Esophagus squamous epithelium (tissue), 5 donors: ENCODE data around the gene PEDS1. TPM values are rescaled to one million over a fixed set of nuclear protein-coding genes. Genes with fewer than 3 reads are reported as not detected.
"Not testable (repeated sequence)": the region's sequence is repeated elsewhere in the genome, so short reads cannot be mapped to it uniquely, and the experiment has no call there.

ENCODE experiments used
- DNase-seq: peaks from one replicate; lab custom pipeline; 2025; lab: John Stamatoyannopoulos, UW
- H3K27ac ChIP-seq, 4 donors: fragments of 200-600 bp; sonication (generic); one replicate each; pipeline ENCODE4 v1.5.1; 2016 to 2019; ENCODE audit warnings: mild to moderate bottlenecking in 1 of 4
- H3K27me3 ChIP-seq, 4 donors: fragments of 200-600 bp; sonication (generic); 1 replicate in 3 of 4; 2 replicates in 1 of 4; pipeline versions ENCODE4 v1.5.1 to v1.6.0; 2017 to 2021; ENCODE audit warnings: antibody characterized with exemption in 1 of 4
- H3K36me3 ChIP-seq, 3 donors: fragments of 200-600 bp; sonication (generic); one replicate each; pipeline ENCODE4 v1.5.1; 2016 to 2019
- H3K4me1 ChIP-seq, 3 donors: fragments of 200-600 bp; sonication (generic); one replicate each; pipeline ENCODE4 v1.5.1; 2017 to 2019
- H3K4me3 ChIP-seq, 4 donors: fragments of 200-600 bp; sonication (generic); 1 replicate in 3 of 4; 2 replicates in 1 of 4; pipeline ENCODE4 v1.5.1; 2016 to 2019; ENCODE audit warnings: mild to moderate bottlenecking in 2 of 4, moderate library complexity in 1 of 4
- H3K9me3 ChIP-seq, 3 donors: fragments of 200-600 bp; sonication (generic); one replicate each; pipeline ENCODE4 v1.5.1; 2016 to 2019
- CTCF ChIP-seq, 6 experiments: fragments of 450-650 bp in 4 of 6; fragments of 200-600 bp in 2 of 6; sonication (generic) in 2 of 6; IDR thresholded peaks; one replicate each; pipeline ENCODE4 v1.5.1; 2016 to 2019; ENCODE audit warnings: antibody characterized with exemption in 6 of 6, mild to moderate bottlenecking in 4 of 6, moderate library complexity in 4 of 6
- POLR2A ChIP-seq, 4 donors: fragments of 450-650 bp; IDR thresholded peaks; one replicate each; pipeline ENCODE4 v1.6.1; 2017; ENCODE audit warnings: antibody characterized with exemption in 4 of 4, mild to moderate bottlenecking in 4 of 4, moderate library complexity in 3 of 4
- WGBS, 2 donors: methylation state at CpG; one replicate each; pipeline ENCODE4 v1.1.5; 2018; 5-methylcytosine and 5-hydroxymethylcytosine counted together
- intact Hi-C: fragments of 100-400 bp; cut with DNase I; formaldehyde crosslinking; loops from one replicate; pipeline ENCODE4 v1.15.0; 2022
- total RNA-seq, 4 donors: library from RNA; depleted of rRNA; stranded (reverse); fragments of >200 nt; gene quantifications; one replicate each; pipeline ENCODE4 v1.1.0, GENCODE V29; 2016
- donor health status: DM: yes; HTN: yes; CAD: no.

The PEDS1 gene
- total RNA-seq, 4 donors from 2014 or later: 32.8 to 54.0 (median 46.7) TPM

GRCh38 chr20:50108556-50109235 lies 44.8 kb downstream of the PEDS1 start:
- intact Hi-C loops: no loop called here

GRCh38 chr20:50107796-50108331 lies 45.7 kb downstream of the PEDS1 start:
- H3K4me3 ChIP-seq: no peak overlapping the region
- H3K4me1 ChIP-seq: peaks cover 37 to 86% (median 57%) of the 10 kb centered on the region in 3 donors
- H3K36me3 ChIP-seq: peaks cover 0 to 13% (median 0%) of the 10 kb centered on the region in 3 donors
- H3K27me3 ChIP-seq: no peaks in the 10 kb centered on the region
- 60 to 64% methylated on average over 6 of the region's 6 CpGs for WGBS, 2 donors
- TF ChIP-seq POLR2A (IDR thresholded peaks at IDR 0.05): no peak
- DNase-seq: no peak
- intact Hi-C loops: no loop called here
- H3K27ac ChIP-seq: peak overlapping the region in 3 of 4 donors; percentile 2 to 59 (median 34)
- H3K9me3 ChIP-seq: no peaks in the 10 kb centered on the region

More at GRCh38 chr20:50108556-50109235, 44.8 kb downstream of the PEDS1 start:
- no peaks in the 10 kb centered on the region for H3K9me3 ChIP-seq
- no peak overlapping the region for H3K4me3 ChIP-seq
- H3K36me3 ChIP-seq: peaks cover 0 to 13% (median 0%) of the 10 kb centered on the region in 3 donors
- no peak for TF ChIP-seq CTCF (IDR thresholded peaks at IDR 0.05)
- H3K4me1 ChIP-seq: peaks cover 32 to 84% (median 57%) of the 10 kb centered on the region in 3 donors
- DNase-seq: no peak
- 56 to 58% methylated on average over 4 of the region's 4 CpGs for WGBS, 2 donors
- H3K27ac ChIP-seq: peak overlapping the region in 2 of 4 donors; percentile 34 to 59
- no peaks in the 10 kb centered on the region for H3K27me3 ChIP-seq

- 74 to 75% methylated on average over 6 of the region's 6 CpGs for WGBS, 2 donors
- no peak for TF ChIP-seq CTCF (IDR thresholded peaks at IDR 0.05)
- no peak for TF ChIP-seq POLR2A (IDR thresholded peaks at IDR 0.05)
- Histone ChIP-seq H3K27me3 (no peaks in the 10 kb centered on the region), H3K4me3 (no peak overlapping the region), H3K4me1 (peaks cover 37 to 91% (median 57%) of the 10 kb centered on the region in 3 donors), H3K36me3 (peaks cover 0 to 19% (median 0%) of the 10 kb centered on the region in 3 donors), H3K9me3 (no peaks in the 10 kb centered on the region), H3K27ac (peak overlapping the region in 2 of 4 donors; percentile 34 to 59)
- intact Hi-C loops: no loop called here
- DNase-seq: no peak
Measured at GRCh38 chr20:50107086-50107660, 46.4 kb downstream of the PEDS1 start.

- H3K27me3 ChIP-seq, intact Hi-C loops, DNase-seq, H3K27ac ChIP-seq, H3K9me3 ChIP-seq, H3K4me3 ChIP-seq: not testable (repeated sequence)
- peaks cover 0 to 20% (median 0%) of the 10 kb centered on the region in 3 donors for H3K36me3 ChIP-seq
- 62 to 73% methylated on average over 5 of the region's 5 CpGs for WGBS, 2 donors
- peaks cover 35 to 91% (median 53%) of the 10 kb centered on the region in 3 donors for H3K4me1 ChIP-seq
Measured at GRCh38 chr20:50106669-50107068, 46.9 kb downstream of the PEDS1 start.

Other genes starting within 250 kb of the PEDS1 start
- gene SPATA2, start 238.2 kb downstream of the PEDS1 start, total RNA-seq: 1 to 10 TPM; 3.3 to 5.6 (median 4.0) TPM
- 100 to 1,000 TPM in 1 of 4 donors, 10 to 100 TPM in 3; 73.2 to 102 (median 79.7) TPM for gene RNF114, start 217.3 kb downstream of the PEDS1 start, total RNA-seq
- gene SNAI1, start 170.7 kb downstream of the PEDS1 start, total RNA-seq: 1 to 10 TPM in 1 of 4 donors, under 1 TPM in 2, not detected in 1; 0.44 to 1.3 (median 0.75) TPM
- 10 to 100 TPM; 44.4 to 80.7 (median 63.4) TPM for gene UBE2V1, start 40.6 kb downstream of the PEDS1 start, total RNA-seq
- 10 to 100 TPM; 31.3 to 46.5 (median 38.2) TPM for gene CEBPB, start 37.1 kb upstream of the PEDS1 start, total RNA-seq